GM23338 (cell line): ENCODE measurements around the gene UBE2E2. TPM values are rescaled to one million over a fixed set of nuclear protein-coding genes. Genes with fewer than 3 reads are reported as not detected.

Experiments used
- ATAC-seq: fragments of 200-7000 bp; cut with Tn5 transposase; 3 replicates; pipeline ENCODE4 v1.9.1; 2020
- DNase-seq: peaks from one replicate; pipeline ENCODE4 v3.0.0-alpha.2; 2015; ENCODE audit warnings: low spot score
- H2AFZ ChIP-seq: fragments of 200-600 bp; sonication (generic); 2 replicates; pipeline ENCODE4 v1.8.0; 2016; ENCODE audit warnings: antibody characterized with exemption, mild to moderate bottlenecking, moderate library complexity
- H3F3A ChIP-seq: fragments of 200-600 bp; sonication (generic); replicated peaks from 2 replicates; pipeline ENCODE4 v1.8.0; 2017; ENCODE audit warnings: antibody characterized with exemption, mixed run types, low read depth
- H3K27ac ChIP-seq: fragments of 200-600 bp; sonication (generic); 2 replicates; pipeline ENCODE4 v1.6.1; 2016; ENCODE audit warnings: low read depth
- H3K27me3 ChIP-seq: fragments of 200-600 bp; sonication (generic); 2 replicates; pipeline ENCODE4 v1.8.0; 2016; ENCODE audit warnings: mild to moderate bottlenecking, mixed run types, moderate library complexity; ENCODE audit not compliant: insufficient read depth
- H3K36me3 ChIP-seq: fragments of 200-600 bp; sonication (generic); 2 replicates; pipeline ENCODE4 v1.8.0; 2016; ENCODE audit warnings: mild to moderate bottlenecking; ENCODE audit not compliant: insufficient read depth
- H3K4me1 ChIP-seq: fragments of 200-600 bp; sonication (generic); 2 replicates; pipeline ENCODE4 v1.8.0; 2016; ENCODE audit warnings: mild to moderate bottlenecking, moderate library complexity; ENCODE audit not compliant: insufficient read depth
- H3K4me2 ChIP-seq: fragments of 200-600 bp; sonication (generic); 2 replicates; pipeline ENCODE4 v1.7.1; 2017; ENCODE audit warnings: mixed run types
- H3K4me3 ChIP-seq: fragments of 200-600 bp; sonication (generic); 2 replicates; pipeline ENCODE4 v1.6.1; 2016; ENCODE audit warnings: mixed run types
- H3K79me2 ChIP-seq: fragments of 200-600 bp; sonication (generic); replicated peaks from 2 replicates; pipeline ENCODE4 v1.8.0; 2017; ENCODE audit warnings: mild to moderate bottlenecking; ENCODE audit not compliant: insufficient read depth
- H3K9me2 ChIP-seq: fragments of 200-600 bp; sonication (generic); 2 replicates; pipeline ENCODE4 v1.8.0; 2017; ENCODE audit not compliant: insufficient read depth
- H4K20me1 ChIP-seq: fragments of 200-600 bp; sonication (generic); replicated peaks from 2 replicates; pipeline ENCODE4 v1.8.0; 2017; ENCODE audit warnings: mild to moderate bottlenecking; ENCODE audit not compliant: insufficient read depth
- H3K27ac Mint-ChIP-seq: 2 replicates; pipeline ENCODE4 v1.8.0; 2020; ENCODE audit warnings: inconsistent platforms, mild to moderate bottlenecking, moderate library complexity, mixed read lengths
- H3K27me3 Mint-ChIP-seq: 3 replicates; pipeline ENCODE4 v1.8.0; 2022; ENCODE audit warnings: low read depth, mild to moderate bottlenecking, moderate library complexity, mixed read lengths, inconsistent platforms; ENCODE audit not compliant: insufficient read depth, poor library complexity
- H3K36me3 Mint-ChIP-seq: 3 replicates; pipeline ENCODE4 v1.8.0; 2021; ENCODE audit warnings: low read depth, mild to moderate bottlenecking, inconsistent platforms, moderate library complexity, mixed read lengths
- H3K4me1 Mint-ChIP-seq: 3 replicates; pipeline ENCODE4 v1.8.0; 2020; ENCODE audit warnings: mild to moderate bottlenecking, inconsistent platforms, mixed read lengths
- H3K4me3 Mint-ChIP-seq: 3 replicates; pipeline ENCODE4 v1.8.0; 2021; ENCODE audit warnings: moderate library complexity, mild to moderate bottlenecking, inconsistent platforms, mixed read lengths
- H3K9me3 Mint-ChIP-seq: 3 replicates; pipeline ENCODE4 v1.8.0; 2020; ENCODE audit warnings: moderate library complexity, mild to moderate bottlenecking, inconsistent platforms, mixed read lengths
- CTCF ChIP-seq, 2 experiments: fragments of 200-600 bp in 1 of 2; sonication (generic) in 1 of 2; conservative IDR thresholded peaks; 2 replicates each; pipeline versions ENCODE4 v1.5.1 to v1.6.1; 2016 to 2017; ENCODE audit warnings: antibody characterized with exemption in 2 of 2, low read depth in 2 of 2, mild to moderate bottlenecking in 2 of 2, moderate library complexity in 1 of 2
- ETS1 ChIP-seq: IDR thresholded peaks from 2 replicates; pipeline ENCODE4 v1.6.1; 2016; ENCODE audit warnings: antibody characterized with exemption
- EZH2 ChIP-seq: fragments of 200-600 bp; sonication (generic); IDR thresholded peaks from one replicate; pipeline ENCODE4 v1.8.0; 2017; ENCODE audit warnings: antibody characterized with exemption, mild to moderate bottlenecking, low read depth; ENCODE audit not compliant: unreplicated experiment
- EZH2phosphoT487 ChIP-seq: fragments of 200-600 bp; sonication (generic); IDR thresholded peaks from one replicate; pipeline ENCODE4 v1.8.1; 2018; ENCODE audit warnings: antibody characterized with exemption; ENCODE audit not compliant: unreplicated experiment
- JUNB ChIP-seq: IDR thresholded peaks from one replicate; pipeline ENCODE4 v1.6.1; 2016; ENCODE audit warnings: antibody characterized with exemption; ENCODE audit not compliant: unreplicated experiment
- NANOG ChIP-seq: IDR thresholded peaks from 2 replicates; pipeline ENCODE4 v1.6.1; 2016; ENCODE audit warnings: antibody characterized with exemption, borderline replicate concordance
- POLR2AphosphoS5 ChIP-seq: IDR thresholded peaks from 2 replicates; pipeline ENCODE4 v1.6.1; 2016; ENCODE audit warnings: antibody characterized with exemption, low read depth
- REST ChIP-seq: IDR thresholded peaks from one replicate; pipeline ENCODE4 v1.6.1; 2018; ENCODE audit warnings: antibody characterized with exemption; ENCODE audit not compliant: unreplicated experiment
- STAT1 ChIP-seq: IDR thresholded peaks from one replicate; pipeline ENCODE4 v1.6.1; 2016; ENCODE audit warnings: antibody characterized with exemption; ENCODE audit not compliant: unreplicated experiment
- ZNF114 ChIP-seq: fragments of 250-450 bp; sonication (Bioruptor Pico); IDR thresholded peaks from 2 replicates; pipeline ENCODE4 v1.5.0; 2020; ENCODE audit warnings: mild to moderate bottlenecking, moderate library complexity
- ZNF331 ChIP-seq: fragments of 250-450 bp; sonication (Bioruptor Pico); IDR thresholded peaks from 2 replicates; pipeline ENCODE4 v1.5.0; 2020; ENCODE audit warnings: low read depth, mild to moderate bottlenecking, moderate library complexity
- ZNF462 ChIP-seq: fragments of 250-450 bp; sonication (Bioruptor Pico); IDR thresholded peaks from 2 replicates; pipeline ENCODE4 v1.5.0; 2020; ENCODE audit warnings: mild to moderate bottlenecking, moderate library complexity
- polyA plus RNA-seq: library from polyadenylated mRNA; unstranded; fragments of >200 nt; fragmentation: Nextera tagmentation; extraction: Ambion mirVana; gene quantifications from 2 replicates; pipeline ENCODE4 v1.2.1, GENCODE V29; 2016
- total RNA-seq: library from RNA; depleted of rRNA; stranded (reverse); fragments of >200 nt; shearing (Covaris generic); gene quantifications from 2 replicates; pipeline ENCODE4 v1.2.3, GENCODE V29; 2014

Gene UBE2E2
- total and polyA plus RNA-seq, 2 experiments from 2014 or later, result 86.9 to 169 TPM

GRCh38 chr3:23302271-23302670 lies 99.1 kb downstream of the UBE2E2 start:
- TF ChIP-seq ZNF331, result no peak
- no peak for TF ChIP-seq ZNF114
- TF ChIP-seq JUNB, result no peak
- no peak for TF ChIP-seq CTCF (conservative IDR thresholded peaks at IDR 0.05; ENCODE audit: low read depth in 2 of 2)
- no peak for TF ChIP-seq POLR2AphosphoS5
- no peak for TF ChIP-seq EZH2
- TF ChIP-seq REST, result no peak
- no peak for TF ChIP-seq EZH2phosphoT487
- TF ChIP-seq ETS1, result no peak
- no peak for TF ChIP-seq ZNF462 (CRISPR knock-in tag)
- no peak for TF ChIP-seq NANOG
- TF ChIP-seq STAT1, result no peak
- H3K9me3 Mint-ChIP-seq, result no peaks in the 10 kb centered on the region
- no peaks in the 10 kb centered on the region for H3K9me2 ChIP-seq
- DNase-seq (no peak), ATAC-seq (no peak)
- H3K4me1 ChIP-seq, result peaks cover 8% of the 10 kb centered on the region; the same call in 1 of the 2 replicates
- H3F3A ChIP-seq, result no peaks in the 10 kb centered on the region
- H3K36me3 Mint-ChIP-seq, result no peaks in the 10 kb centered on the region
- H4K20me1 ChIP-seq, result no peaks in the 10 kb centered on the region
- no peaks in the 10 kb centered on the region for H3K27me3 ChIP-seq
- H3K4me1 Mint-ChIP-seq, result peaks cover 13% of the 10 kb centered on the region
- no peak overlapping the region for H3K27ac Mint-ChIP-seq
- H2AFZ ChIP-seq, result no peak overlapping the region
- H3K4me2 ChIP-seq, result no peak overlapping the region
- H3K79me2 ChIP-seq, result peaks cover 51% of the 10 kb centered on the region
- peaks cover 3% of the 10 kb centered on the region for H3K27me3 Mint-ChIP-seq
- H3K27ac ChIP-seq, result no peak overlapping the region
- H3K36me3 ChIP-seq, result no peaks in the 10 kb centered on the region
- H3K4me3 Mint-ChIP-seq, result no peak overlapping the region
- no peak overlapping the region for H3K4me3 ChIP-seq
